DND-41 (cell line): ENCODE measurements around the gene SPATA45.

ENCODE experiments used
- ATAC-seq: fragments of 200-7000 bp; cut with Tn5 transposase; 3 replicates; pipeline ENCODE4 v1.9.1; 2021; ENCODE audit warnings: low read depth; ENCODE audit not compliant: insufficient read depth
- DNase-seq: peaks from one replicate; pipeline ENCODE4 v3.0.0-alpha.2; 2020
- H2AFZ ChIP-seq: 2 replicates; pipeline ENCODE4 v1.6.0; 2012; ENCODE audit warnings: low read depth, low read length
- H3K27ac ChIP-seq: 2 replicates; pipeline ENCODE4 v1.5.1; 2012; ENCODE audit warnings: low read length, inconsistent platforms
- H3K27me3 ChIP-seq: fragments of 200-600 bp; sonication (generic); 2 replicates; pipeline ENCODE4 v1.6.0; 2012; ENCODE audit warnings: low read length, mild to moderate bottlenecking, inconsistent platforms; ENCODE audit not compliant: insufficient read depth, poor library complexity
- H3K36me3 ChIP-seq: 2 replicates; pipeline ENCODE4 v1.5.1; 2012; ENCODE audit warnings: low read length, inconsistent platforms; ENCODE audit not compliant: insufficient read depth
- H3K4me1 ChIP-seq: 2 replicates; pipeline ENCODE4 v1.5.1; 2012; ENCODE audit warnings: mild to moderate bottlenecking, low read length; ENCODE audit not compliant: insufficient read depth
- H3K4me2 ChIP-seq: 2 replicates; pipeline ENCODE4 v1.6.0; 2012; ENCODE audit warnings: mild to moderate bottlenecking, moderate library complexity, low read length, inconsistent platforms; ENCODE audit not compliant: insufficient read depth
- H3K4me3 ChIP-seq, 2 experiments: fragments of 200-600 bp in 1 of 2; shearing (Covaris generic) in 1 of 2; 2 replicates each; pipeline ENCODE4 v1.5.1; 2012 to 2016; ENCODE audit warnings: inconsistent platforms in 2 of 2, low read length in 2 of 2, mild to moderate bottlenecking in 2 of 2, low read depth in 1 of 2, moderate library complexity in 1 of 2
- H3K79me2 ChIP-seq: 2 replicates; pipeline ENCODE4 v1.6.0; 2012; ENCODE audit warnings: low read length, inconsistent platforms; ENCODE audit not compliant: insufficient read depth
- H3K9ac ChIP-seq: 2 replicates; pipeline ENCODE4 v1.6.0; 2012; ENCODE audit warnings: low read depth, mild to moderate bottlenecking, inconsistent platforms, low read length, moderate library complexity
- H3K9me3 ChIP-seq: 2 replicates; pipeline ENCODE4 v1.5.1; 2012; ENCODE audit warnings: low read length, moderate library complexity, mild to moderate bottlenecking, inconsistent platforms; ENCODE audit not compliant: insufficient read depth, severe bottlenecking
- H4K20me1 ChIP-seq: 2 replicates; pipeline ENCODE4 v1.6.0; 2012; ENCODE audit warnings: low read length; ENCODE audit not compliant: insufficient read depth
- EZH2 ChIP-seq: IDR thresholded peaks from 3 replicates; pipeline ENCODE4 v1.6.1; 2012; ENCODE audit warnings: borderline replicate concordance, low read depth, mild to moderate bottlenecking, moderate library complexity, low read length, inconsistent platforms; ENCODE audit not compliant: severe bottlenecking
- TF ChIP-seq, protein P1 (sequence below): IDR thresholded peaks from 2 replicates; pipeline ENCODE4 v1.5.1; 2012; ENCODE audit warnings: borderline replicate concordance, low read length, moderate library complexity, mild to moderate bottlenecking; ENCODE audit not compliant: poor library complexity, severe bottlenecking; ENCODE audit errors: extremely low read depth

The SPATA45 gene

DNA sequence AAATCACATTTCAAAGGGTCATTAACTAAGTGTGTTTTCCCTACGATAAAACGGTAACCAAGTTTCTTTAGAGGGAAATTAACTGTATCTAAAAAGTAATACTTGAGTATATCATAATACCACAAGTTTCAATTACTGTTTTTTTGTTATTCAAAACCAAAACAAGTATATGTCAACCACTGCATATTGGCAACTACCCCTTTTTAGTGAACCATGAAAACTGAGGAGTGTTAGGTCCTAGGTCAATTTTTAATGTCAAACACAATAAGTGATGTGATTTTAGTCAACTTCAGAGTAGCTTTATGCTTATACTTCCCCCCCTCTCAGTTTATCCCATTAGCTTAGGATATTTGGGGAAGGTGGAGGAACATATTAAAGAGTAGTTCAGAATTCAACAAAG lies 66.2 kb downstream of the SPATA45 start:
- Histone ChIP-seq H3K9me3 (no peaks in the 10 kb centered on the region), H3K4me1 (no peaks in the 10 kb centered on the region), H3K27me3 (no peaks in the 10 kb centered on the region), H4K20me1 (no peaks in the 10 kb centered on the region), H3K9ac (no peak overlapping the region), H3K79me2 (no peaks in the 10 kb centered on the region), H3K36me3 (peaks cover 50% of the 10 kb centered on the region), H3K27ac (no peak overlapping the region), H3K4me2 (no peak overlapping the region), H2AFZ (no peak overlapping the region), H3K4me3 (no peak overlapping the region)
- TF ChIP-seq, protein P1, sequence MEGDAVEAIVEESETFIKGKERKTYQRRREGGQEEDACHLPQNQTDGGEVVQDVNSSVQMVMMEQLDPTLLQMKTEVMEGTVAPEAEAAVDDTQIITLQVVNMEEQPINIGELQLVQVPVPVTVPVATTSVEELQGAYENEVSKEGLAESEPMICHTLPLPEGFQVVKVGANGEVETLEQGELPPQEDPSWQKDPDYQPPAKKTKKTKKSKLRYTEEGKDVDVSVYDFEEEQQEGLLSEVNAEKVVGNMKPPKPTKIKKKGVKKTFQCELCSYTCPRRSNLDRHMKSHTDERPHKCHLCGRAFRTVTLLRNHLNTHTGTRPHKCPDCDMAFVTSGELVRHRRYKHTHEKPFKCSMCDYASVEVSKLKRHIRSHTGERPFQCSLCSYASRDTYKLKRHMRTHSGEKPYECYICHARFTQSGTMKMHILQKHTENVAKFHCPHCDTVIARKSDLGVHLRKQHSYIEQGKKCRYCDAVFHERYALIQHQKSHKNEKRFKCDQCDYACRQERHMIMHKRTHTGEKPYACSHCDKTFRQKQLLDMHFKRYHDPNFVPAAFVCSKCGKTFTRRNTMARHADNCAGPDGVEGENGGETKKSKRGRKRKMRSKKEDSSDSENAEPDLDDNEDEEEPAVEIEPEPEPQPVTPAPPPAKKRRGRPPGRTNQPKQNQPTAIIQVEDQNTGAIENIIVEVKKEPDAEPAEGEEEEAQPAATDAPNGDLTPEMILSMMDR: no peak
- TF ChIP-seq EZH2: no peak
- ATAC-seq (no peak), DNase-seq (no peak)

DNA sequence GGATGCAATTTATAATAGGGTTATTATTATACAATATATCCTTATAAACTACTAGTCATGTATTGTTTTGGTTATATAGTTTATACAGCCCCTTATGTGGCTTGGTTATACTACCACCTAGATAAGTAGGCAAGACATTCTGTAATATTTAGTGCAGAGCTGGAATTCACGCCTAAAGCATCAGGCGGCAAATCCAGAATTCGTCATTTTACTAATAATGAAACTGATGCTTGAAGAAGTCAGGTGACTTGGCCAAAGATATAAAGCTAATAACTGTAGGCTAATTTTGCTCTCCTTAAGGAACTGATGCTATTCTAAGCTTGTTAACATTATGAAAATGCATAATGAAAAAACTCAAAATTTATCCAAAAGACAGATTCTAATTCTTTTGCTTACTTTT lies 66.7 kb downstream of the SPATA45 start:
- Histone ChIP-seq H3K9ac (no peak overlapping the region), H3K9me3 (no peaks in the 10 kb centered on the region), H3K79me2 (no peaks in the 10 kb centered on the region), H3K4me3 (no peak overlapping the region), H3K4me2 (no peak overlapping the region), H3K4me1 (no peaks in the 10 kb centered on the region), H3K36me3 (peaks cover 47% of the 10 kb centered on the region), H3K27ac (no peak overlapping the region), H3K27me3 (no peaks in the 10 kb centered on the region), H2AFZ (no peak overlapping the region), H4K20me1 (no peaks in the 10 kb centered on the region)
- TF ChIP-seq EZH2: no peak
- TF ChIP-seq, protein P1: no peak
- no peak for DNase-seq
- ATAC-seq: no peak
